ENCODE data around the gene CSDE1. TPM values are rescaled to one million over a fixed set of nuclear protein-coding genes. Genes with fewer than 3 reads are reported as not detected.

The CSDE1 gene
- total and polyA plus RNA-seq, 4 donors = 135 to 591 (median 294) TPM

GRCh38 chr1:114668784-114669561 lies 88.8 kb downstream of the CSDE1 start:
- DNase-seq = peak in 2 of 3 donors; percentile 3 to 13
- no peak for TF ChIP-seq CTCF (IDR thresholded peaks at IDR 0.05; ENCODE audit: control extremely low read depth, extremely low read depth)
- H3K27ac ChIP-seq (ENCODE audit: low read depth in 1 of 2, low read length in 1 of 2) = peak overlapping the region; percentile 73 to 81
- H3K27me3 ChIP-seq (ENCODE audit: control insufficient read depth in 3 of 3, insufficient read depth in 3 of 3, low read length in 2 of 3) = no peaks in the 10 kb centered on the region
- H3K9me3 ChIP-seq (ENCODE audit: control insufficient read depth in 4 of 4, insufficient read depth in 3 of 4, low read length in 3 of 4) = no peaks in the 10 kb centered on the region
- peak overlapping the region; percentile 73 for H3K4me3 ChIP-seq
- no peaks in the 10 kb centered on the region for H3K36me3 ChIP-seq (ENCODE audit: control insufficient read depth in 4 of 4, insufficient read depth in 4 of 4, low read length in 4 of 4)
- no peak for ATAC-seq (ENCODE audit: insufficient read depth, low FRiP score)
- peak overlapping the region in 1 of 2 donors; percentile 84 for H3K9ac ChIP-seq (ENCODE audit: insufficient read depth in 1 of 2, low read length in 2 of 2)
- peaks cover 0 to 4% (median 0%) of the 10 kb centered on the region in 5 donors for H3K4me1 ChIP-seq (ENCODE audit: control insufficient read depth in 5 of 5, insufficient read depth in 5 of 5, low read length in 5 of 5)
- WGBS, 2 donors = 36 to 44% methylated on average over 13 of the region's 13 CpGs

DNA sequence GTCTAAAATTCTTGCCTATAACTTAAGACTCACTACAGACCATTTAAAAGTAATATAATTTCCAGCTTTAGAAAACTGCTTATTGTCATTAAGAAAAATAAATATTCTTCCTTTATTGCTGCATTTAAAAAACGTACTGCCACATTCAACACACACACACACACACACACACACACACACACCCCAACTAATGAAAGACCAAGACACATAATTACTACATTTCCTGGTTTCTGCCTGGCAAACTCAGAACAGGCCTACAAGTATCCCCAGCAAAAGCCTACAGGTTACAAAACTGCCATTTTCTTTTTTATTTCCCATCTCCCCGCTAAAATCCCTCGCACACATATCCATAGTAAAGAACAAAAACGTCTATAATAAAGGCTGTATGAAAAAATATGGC lies 89.4 kb downstream of the CSDE1 start:
- no peak for TF ChIP-seq CTCF (IDR thresholded peaks at IDR 0.05; ENCODE audit: control extremely low read depth, extremely low read depth)
- DNase-seq = no peak

GRCh38 chr1:114666954-114667353 lies 90.8 kb downstream of the CSDE1 start:
- Histone ChIP-seq H3K36me3 (ENCODE audit: control insufficient read depth in 4 of 4, insufficient read depth in 4 of 4, low read length in 4 of 4) (no peaks in the 10 kb centered on the region), H3K4me3 (no peak overlapping the region), H3K9me3 (ENCODE audit: control insufficient read depth in 4 of 4, insufficient read depth in 3 of 4, low read length in 3 of 4) (no peaks in the 10 kb centered on the region), H3K9ac (ENCODE audit: insufficient read depth in 1 of 2, low read length in 2 of 2) (no peak overlapping the region), H3K27me3 (ENCODE audit: control insufficient read depth in 3 of 3, insufficient read depth in 3 of 3, low read length in 2 of 3) (no peaks in the 10 kb centered on the region), H3K27ac (ENCODE audit: low read depth in 1 of 2, low read length in 1 of 2) (no peak overlapping the region), H3K4me1 (ENCODE audit: control insufficient read depth in 5 of 5, insufficient read depth in 5 of 5, low read length in 5 of 5) (peaks cover 0 to 4% (median 0%) of the 10 kb centered on the region in 5 donors)
- ATAC-seq (ENCODE audit: insufficient read depth, low FRiP score) = no peak
- no peak for DNase-seq
- no peak for TF ChIP-seq CTCF (IDR thresholded peaks at IDR 0.05; ENCODE audit: control extremely low read depth, extremely low read depth)
- 92 to 94% methylated on average over 3 of the region's 3 CpGs for WGBS, 2 donors

More for the DNA sequence above, 89.4 kb downstream of the CSDE1 start:
- WGBS, 2 donors = 80 to 81% methylated on average over 4 of the region's 4 CpGs
- Histone ChIP-seq H3K27me3 (ENCODE audit: control insufficient read depth in 3 of 3, insufficient read depth in 3 of 3, low read length in 2 of 3) (no peaks in the 10 kb centered on the region), H3K4me3 (no peak overlapping the region), H3K4me1 (ENCODE audit: control insufficient read depth in 5 of 5, insufficient read depth in 5 of 5, low read length in 5 of 5) (peaks cover 0 to 4% (median 0%) of the 10 kb centered on the region in 5 donors), H3K9ac (ENCODE audit: insufficient read depth in 1 of 2, low read length in 2 of 2) (no peak overlapping the region), H3K27ac (ENCODE audit: low read depth in 1 of 2, low read length in 1 of 2) (no peak overlapping the region), H3K36me3 (ENCODE audit: control insufficient read depth in 4 of 4, insufficient read depth in 4 of 4, low read length in 4 of 4) (no peaks in the 10 kb centered on the region), H3K9me3 (ENCODE audit: control insufficient read depth in 4 of 4, insufficient read depth in 3 of 4, low read length in 3 of 4) (no peaks in the 10 kb centered on the region)
- no peak for ATAC-seq (ENCODE audit: insufficient read depth, low FRiP score)

Small RNA genes lying within 50 kb of the gene (small RNA-seq; reads per million reads assigned to genes)
- gene RN7SL432P (ENCODE audit: low replicate concordance) = not detected
- not detected for gene RNY1P13 (ENCODE audit: low replicate concordance)

Other genes with a start within 250 kb of the CSDE1 start
- gene TRIM33, start 246.8 kb downstream of the CSDE1 start, total RNA-seq = 100 to 1,000 TPM in 1 of 2 donors, 10 to 100 TPM in 1; 26.7 to 102 TPM
- 10 to 100 TPM in 1 of 2 donors, 1 to 10 TPM in 1; 9.5 to 10.8 TPM for gene TRIM33, start 246.8 kb downstream of the CSDE1 start, polyA plus RNA-seq
- gene BCAS2, start 176.4 kb downstream of the CSDE1 start, total RNA-seq = 10 to 100 TPM; 28.8 to 30.9 TPM
- gene BCAS2, start 176.4 kb downstream of the CSDE1 start, polyA plus RNA-seq = 10 to 100 TPM; 22.4 to 31.3 TPM
- gene DENND2C, start 87.9 kb downstream of the CSDE1 start, total RNA-seq = 1 to 10 TPM; 4.1 to 6.1 TPM
- gene DENND2C, start 87.9 kb downstream of the CSDE1 start, polyA plus RNA-seq = 1 to 10 TPM in 1 of 2 donors, under 1 TPM in 1; 1.00 to 2.0 TPM
- gene AMPD1, start 62.4 kb downstream of the CSDE1 start, total RNA-seq = under 1 TPM in 1 of 2 donors, not detected in 1; 0.34 TPM
- gene AMPD1, start 62.4 kb downstream of the CSDE1 start, polyA plus RNA-seq = not detected
- gene NRAS, start 41.2 kb downstream of the CSDE1 start, total RNA-seq = 10 to 100 TPM; 30.4 to 43.3 TPM
- gene NRAS, start 41.2 kb downstream of the CSDE1 start, polyA plus RNA-seq = 10 to 100 TPM; 14.6 to 26.5 TPM
- 10 to 100 TPM; 44.3 to 71.5 TPM for gene SIKE1, start 22.7 kb upstream of the CSDE1 start, total RNA-seq
- 10 to 100 TPM; 17.2 to 21.6 TPM for gene SIKE1, start 22.7 kb upstream of the CSDE1 start, polyA plus RNA-seq
- under 1 TPM in 1 of 2 donors, not detected in 1; 0.09 TPM for gene SYCP1, start 96.9 kb upstream of the CSDE1 start, total RNA-seq
- gene SYCP1, start 96.9 kb upstream of the CSDE1 start, polyA plus RNA-seq = not detected

All from lung (tissue), 13 donors.